ENCODE data around the gene NUP88. TPM values are rescaled to one million over a fixed set of nuclear protein-coding genes. Genes with fewer than 3 reads are reported as not detected.

Gene NUP88
- total and polyA plus RNA-seq, 10 of the 15 experiments (the other 5 are each of a cell fraction or from before 2014, with no cell fraction given) = 110 to 244 (median 188) TPM

DNA sequence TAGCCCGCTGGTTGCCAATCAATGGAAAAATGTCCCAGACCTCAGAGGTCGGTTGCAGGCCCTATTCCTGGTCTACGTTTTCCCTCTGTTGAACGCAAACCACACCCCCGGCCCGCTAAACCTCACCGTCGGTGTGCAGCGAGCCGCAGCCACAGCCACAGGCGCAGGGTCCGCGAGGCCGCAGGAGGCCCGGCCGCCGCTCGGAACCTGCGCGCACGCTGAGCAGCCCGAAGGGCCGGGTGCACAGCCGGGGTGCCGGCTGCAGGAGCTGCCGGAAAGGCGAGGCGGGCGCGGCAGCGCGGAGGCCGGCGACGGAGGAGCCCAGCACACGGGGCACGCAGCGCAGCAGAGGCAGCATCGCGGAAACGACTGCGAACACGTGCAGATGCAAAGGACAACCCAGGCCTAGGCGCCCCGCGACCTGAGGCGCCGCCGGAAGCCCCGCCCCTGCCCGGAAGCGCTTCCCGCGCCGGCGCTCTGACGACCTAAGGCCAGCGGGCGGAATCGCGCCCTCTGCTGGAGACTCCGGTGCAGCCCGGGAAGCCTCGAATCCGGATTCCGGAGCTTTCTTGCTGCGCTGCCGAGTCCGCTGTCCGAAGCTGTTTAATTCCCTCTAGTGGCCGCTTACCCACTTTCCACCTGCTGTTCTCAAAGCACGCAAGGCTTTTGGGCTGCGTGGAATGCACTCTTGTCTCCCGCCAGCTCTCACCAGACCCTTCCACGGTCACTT, 19.4 kb upstream of the NUP88 start, which contains the start of gene C1QBP:
TSS of gene C1QBP (minus strand) at position 440 of the 730 bp plus-strand sequence. CDS start at position 358, 82 bp downstream.
- 1% methylated on average over 74 of the region's 75 CpGs for WGBS (ENCODE audit: insufficient coverage, insufficient replicate concordance, low lambda C conversion rate, missing lambda C conversion rate)
- in situ Hi-C loops (cut with MboI) (no loop called here), intact Hi-C loops (cut with micrococcal nuclease; ENCODE audit: unreplicated experiment) (loop anchor here (1.0 to 5.0 kb wide), 2 partner anchors 190 to 242 kb away; no protein-coding TSS in a partner anchor)
- H2AFZ ChIP-seq (ENCODE audit: control insufficient read depth, low read depth, low read length) = peak within 1 kb of the TSS; percentile 86
- POLR2A ChIA-PET = interaction anchor here (1.0 to 1.4 kb wide), 6 partner anchors 9 to 145 kb away, joined by 3 to 13 read pairs (median 5); partner anchors contain the start of genes DHX33, NLRP1, NUP88 and RPAIN
- ATAC-seq (peak; percentile 94), DNase-seq (ENCODE audit: low read depth, low spot score) (peak; percentile 71), FAIRE-seq (peak; percentile 86)
- peak within 1 kb of the TSS; percentile 81 for H3K4me3 ChIP-seq
- H3K9ac ChIP-seq (ENCODE audit: control insufficient read depth, insufficient read depth, low read length) = peak within 1 kb of the TSS; percentile 91
- BruUV-seq (replicated peaks) = no TSS peak
- RAD21 ChIA-PET (ENCODE audit: unreplicated experiment) = interaction anchor here (0.6 to 2.8 kb wide), 14 partner anchors 21 to 360 kb away, joined by 3 to 17 read pairs (median 3); partner anchors contain the start of genes DERL2, MIS12, NUP88 and RPAIN
- peaks cover 9% of the 10 kb centered on the region; the same call in 1 of the 2 replicates for H3K4me1 ChIP-seq (ENCODE audit: control insufficient read depth, insufficient read depth, low read length)
- CTCF ChIA-PET = interaction anchor here (0.6 to 4.5 kb wide), 41 partner anchors 10 to 529 kb away, joined by 3 to 55 read pairs (median 5); partner anchors contain the start of genes DERL2, MIS12, NUP88 and SPAG7
- no peaks in the 10 kb centered on the region for H3K27me3 ChIP-seq (replicated peaks in 1 of 2; ENCODE audit: control insufficient read depth in 2 of 2, insufficient read depth in 2 of 2, low read length in 1 of 2)
- no peaks in the 10 kb centered on the region for H3K9me3 ChIP-seq (replicated peaks; ENCODE audit: control insufficient read depth, insufficient read depth, low read length)
- SMC1A ChIA-PET (ENCODE audit: uncharacterized antibody, unreplicated experiment) = interaction anchor here (0.9 to 2.9 kb wide), 12 partner anchors 16 to 376 kb away, joined by 3 to 12 read pairs (median 4); partner anchors contain the start of gene ZNF232
- H4K20me1 ChIP-seq (ENCODE audit: control insufficient read depth, insufficient read depth) = no peaks in the 10 kb centered on the region
- H3K36me3 ChIP-seq (ENCODE audit: control insufficient read depth in 2 of 2, insufficient read depth in 2 of 2, low read length in 1 of 2) = peaks cover 17 to 25% of the 10 kb centered on the region in 2 experiments
- H3K79me2 ChIP-seq (ENCODE audit: control insufficient read depth, insufficient read depth, low read length) = peaks cover 38% of the 10 kb centered on the region
- H3K4me2 ChIP-seq (ENCODE audit: control insufficient read depth, insufficient read depth) = peak within 1 kb of the TSS; percentile 83
- H3K27ac ChIP-seq (ENCODE audit: control insufficient read depth, insufficient read depth) = peak within 1 kb of the TSS; percentile 82
- peak; percentile 88 for TF ChIP-seq IKZF1 (conservative IDR thresholded peaks at IDR 0.05)
- TF ChIP-seq PRDM15 (CRISPR knock-in tag; IDR thresholded peaks at IDR 0.05) = no peak
- peak; percentile 83 for TF ChIP-seq NR2F1 (conservative IDR thresholded peaks at IDR 0.05)
- no peak for TF ChIP-seq MEF2A (IDR thresholded peaks at IDR 0.05; ENCODE audit: insufficient read depth, low read depth, low read length)
- TF ChIP-seq TCF3 (IDR thresholded peaks at IDR 0.05; ENCODE audit: borderline replicate concordance, insufficient read depth, low read depth, low read length) = no peak; the same call in 1 of the 2 replicates
- TF ChIP-seq CHD4 (IDR thresholded peaks at IDR 0.05) = no peak
- no peak for TF ChIP-seq CBX5 (IDR thresholded peaks at IDR 0.05; ENCODE audit: low read depth)
- peak; percentile 88 for TF ChIP-seq DPF2 (IDR thresholded peaks at IDR 0.05)
- no peak for TF ChIP-seq SRF (IDR thresholded peaks at IDR 0.05; ENCODE audit: low read depth in 2 of 2, low read length in 2 of 2)
- TF ChIP-seq NFYB (IDR thresholded peaks at IDR 0.05; ENCODE audit: insufficient read depth, low read depth, low read length) = no peak
- TF ChIP-seq, protein P1, sequence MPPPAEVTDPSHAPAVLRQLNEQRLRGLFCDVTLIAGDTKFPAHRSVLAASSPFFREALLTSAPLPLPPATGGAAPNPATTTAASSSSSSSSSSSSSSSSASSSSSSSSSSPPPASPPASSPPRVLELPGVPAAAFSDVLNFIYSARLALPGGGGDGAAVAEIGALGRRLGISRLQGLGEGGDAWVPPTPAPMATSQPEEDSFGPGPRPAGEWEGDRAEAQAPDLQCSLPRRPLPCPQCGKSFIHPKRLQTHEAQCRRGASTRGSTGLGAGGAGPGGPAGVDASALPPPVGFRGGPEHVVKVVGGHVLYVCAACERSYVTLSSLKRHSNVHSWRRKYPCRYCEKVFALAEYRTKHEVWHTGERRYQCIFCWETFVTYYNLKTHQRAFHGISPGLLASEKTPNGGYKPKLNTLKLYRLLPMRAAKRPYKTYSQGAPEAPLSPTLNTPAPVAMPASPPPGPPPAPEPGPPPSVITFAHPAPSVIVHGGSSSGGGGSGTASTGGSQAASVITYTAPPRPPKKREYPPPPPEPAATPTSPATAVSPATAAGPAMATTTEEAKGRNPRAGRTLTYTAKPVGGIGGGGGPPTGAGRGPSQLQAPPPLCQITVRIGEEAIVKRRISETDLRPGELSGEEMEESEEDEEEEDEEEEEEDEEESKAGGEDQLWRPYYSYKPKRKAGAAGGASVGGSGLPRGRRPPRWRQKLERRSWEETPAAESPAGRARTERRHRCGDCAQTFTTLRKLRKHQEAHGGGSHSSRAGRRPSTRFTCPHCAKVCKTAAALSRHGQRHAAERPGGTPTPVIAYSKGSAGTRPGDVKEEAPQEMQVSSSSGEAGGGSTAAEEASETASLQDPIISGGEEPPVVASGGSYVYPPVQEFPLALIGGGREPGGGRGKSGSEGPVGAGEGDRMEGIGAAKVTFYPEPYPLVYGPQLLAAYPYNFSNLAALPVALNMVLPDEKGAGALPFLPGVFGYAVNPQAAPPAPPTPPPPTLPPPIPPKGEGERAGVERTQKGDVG (CRISPR knock-in tag; IDR thresholded peaks at IDR 0.05) = no peak
- no peak for TF ChIP-seq PAX8 (IDR thresholded peaks at IDR 0.05)
- TF ChIP-seq, protein P2, sequence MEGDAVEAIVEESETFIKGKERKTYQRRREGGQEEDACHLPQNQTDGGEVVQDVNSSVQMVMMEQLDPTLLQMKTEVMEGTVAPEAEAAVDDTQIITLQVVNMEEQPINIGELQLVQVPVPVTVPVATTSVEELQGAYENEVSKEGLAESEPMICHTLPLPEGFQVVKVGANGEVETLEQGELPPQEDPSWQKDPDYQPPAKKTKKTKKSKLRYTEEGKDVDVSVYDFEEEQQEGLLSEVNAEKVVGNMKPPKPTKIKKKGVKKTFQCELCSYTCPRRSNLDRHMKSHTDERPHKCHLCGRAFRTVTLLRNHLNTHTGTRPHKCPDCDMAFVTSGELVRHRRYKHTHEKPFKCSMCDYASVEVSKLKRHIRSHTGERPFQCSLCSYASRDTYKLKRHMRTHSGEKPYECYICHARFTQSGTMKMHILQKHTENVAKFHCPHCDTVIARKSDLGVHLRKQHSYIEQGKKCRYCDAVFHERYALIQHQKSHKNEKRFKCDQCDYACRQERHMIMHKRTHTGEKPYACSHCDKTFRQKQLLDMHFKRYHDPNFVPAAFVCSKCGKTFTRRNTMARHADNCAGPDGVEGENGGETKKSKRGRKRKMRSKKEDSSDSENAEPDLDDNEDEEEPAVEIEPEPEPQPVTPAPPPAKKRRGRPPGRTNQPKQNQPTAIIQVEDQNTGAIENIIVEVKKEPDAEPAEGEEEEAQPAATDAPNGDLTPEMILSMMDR (IDR thresholded peaks at IDR 0.05 in 2 of 3, conservative IDR thresholded peaks at IDR 0.05 in 1 of 3; ENCODE audit: control insufficient read depth in 2 of 3, extremely low read depth in 1 of 3, insufficient read depth in 1 of 3, low read depth in 3 of 3, low read length in 3 of 3) = peak; percentile 93 to 99 (median 99); a peak in 5 of 6 replicates

Measured in GM12878 (cell line).